Esophagus muscularis mucosa (tissue), 4 donors: ENCODE data around the gene YY1AP1. TPM values are rescaled to one million over a fixed set of nuclear protein-coding genes. Genes with fewer than 3 reads are reported as not detected.

Experiments
- DNase-seq: peaks from one replicate; pipeline ENCODE4 v3.0.0-alpha.2; 2017; ENCODE audit errors: extremely low spot score
- H3K27ac ChIP-seq, 4 donors: fragments of 200-600 bp; sonication (generic); replicated peaks in 1 of 4; 1 replicate in 3 of 4; 2 replicates in 1 of 4; pipeline ENCODE4 v1.5.1; 2016 to 2019; ENCODE audit warnings: mild to moderate bottlenecking in 1 of 4
- H3K27me3 ChIP-seq, 4 donors: fragments of 200-600 bp; sonication (generic); one replicate each; pipeline versions ENCODE4 v1.5.1 to v1.6.0; 2016 to 2019
- H3K36me3 ChIP-seq, 4 donors: fragments of 200-600 bp; sonication (generic); one replicate each; pipeline ENCODE4 v1.5.1; 2016 to 2019
- H3K4me1 ChIP-seq, 4 donors: fragments of 200-600 bp; sonication (generic); one replicate each; pipeline ENCODE4 v1.5.1; 2016 to 2019
- H3K4me3 ChIP-seq, 4 donors: fragments of 200-600 bp; sonication (generic); 1 replicate in 2 of 4; 2 replicates in 2 of 4; pipeline ENCODE4 v1.5.1; 2016 to 2019; ENCODE audit warnings: mild to moderate bottlenecking in 4 of 4, moderate library complexity in 1 of 4
- H3K9me3 ChIP-seq, 4 donors: fragments of 200-600 bp; sonication (generic); 1 replicate in 3 of 4; 2 replicates in 1 of 4; pipeline ENCODE4 v1.5.1; 2016 to 2019
- EP300 ChIP-seq: sonication (generic); formaldehyde crosslinking; IDR thresholded peaks from one replicate; pipeline ENCODE4 v1.6.1; 2017; ENCODE audit warnings: antibody characterized with exemption
- POLR2A ChIP-seq: fragments of 450-650 bp; IDR thresholded peaks from one replicate; pipeline ENCODE4 v1.6.1; 2017; ENCODE audit warnings: antibody characterized with exemption, moderate library complexity, mild to moderate bottlenecking, low read depth
- POLR2AphosphoS5 ChIP-seq, 2 donors: sonication (generic); formaldehyde crosslinking; IDR thresholded peaks; one replicate each; pipeline ENCODE4 v1.6.1; 2017; ENCODE audit warnings: antibody characterized with exemption in 2 of 2
- WGBS: methylation state at CpG from one replicate; pipeline ENCODE4 v1.1.5; 2018; 5-methylcytosine and 5-hydroxymethylcytosine counted together
- intact Hi-C: fragments of 100-400 bp; cut with DNase I; formaldehyde crosslinking; loops from one replicate; pipeline ENCODE4 v1.15.1; 2023
- total RNA-seq, 4 donors: library from RNA; depleted of rRNA; stranded (reverse); fragments of >200 nt; gene quantifications; one replicate each; pipeline versions ENCODE4 v1.1.0 to v1.2.1, GENCODE V29; 2016
- TF ChIP-seq, protein P1 (sequence below), 3 experiments: fragments of 200-600 bp in 2 of 3; fragments of 450-650 bp in 1 of 3; sonication (generic) in 2 of 3; IDR thresholded peaks; one replicate each; pipeline ENCODE4 v1.5.1; 2017 to 2019; ENCODE audit warnings: antibody characterized with exemption in 3 of 3, mild to moderate bottlenecking in 2 of 3, moderate library complexity in 1 of 3

The YY1AP1 gene
- total RNA-seq, 4 donors from 2014 or later: 136 to 164 (median 144) TPM

- no peak overlapping the region for H3K4me3 ChIP-seq
- 50% methylated on average over 2 of the region's 2 CpGs for WGBS
- H3K27me3 ChIP-seq: no peaks in the 10 kb centered on the region
- no peak for DNase-seq
- intact Hi-C loops: no loop called here
- H3K27ac ChIP-seq: no peak overlapping the region
- H3K9me3 ChIP-seq: no peaks in the 10 kb centered on the region
- H3K36me3 ChIP-seq: peaks cover 25 to 43% (median 42%) of the 10 kb centered on the region in 4 donors
- H3K4me1 ChIP-seq: no peaks in the 10 kb centered on the region
- TF ChIP-seq POLR2AphosphoS5 (IDR thresholded peaks at IDR 0.05) (no peak), EP300 (no peak), POLR2A (no peak)
- TF ChIP-seq, protein P1, sequence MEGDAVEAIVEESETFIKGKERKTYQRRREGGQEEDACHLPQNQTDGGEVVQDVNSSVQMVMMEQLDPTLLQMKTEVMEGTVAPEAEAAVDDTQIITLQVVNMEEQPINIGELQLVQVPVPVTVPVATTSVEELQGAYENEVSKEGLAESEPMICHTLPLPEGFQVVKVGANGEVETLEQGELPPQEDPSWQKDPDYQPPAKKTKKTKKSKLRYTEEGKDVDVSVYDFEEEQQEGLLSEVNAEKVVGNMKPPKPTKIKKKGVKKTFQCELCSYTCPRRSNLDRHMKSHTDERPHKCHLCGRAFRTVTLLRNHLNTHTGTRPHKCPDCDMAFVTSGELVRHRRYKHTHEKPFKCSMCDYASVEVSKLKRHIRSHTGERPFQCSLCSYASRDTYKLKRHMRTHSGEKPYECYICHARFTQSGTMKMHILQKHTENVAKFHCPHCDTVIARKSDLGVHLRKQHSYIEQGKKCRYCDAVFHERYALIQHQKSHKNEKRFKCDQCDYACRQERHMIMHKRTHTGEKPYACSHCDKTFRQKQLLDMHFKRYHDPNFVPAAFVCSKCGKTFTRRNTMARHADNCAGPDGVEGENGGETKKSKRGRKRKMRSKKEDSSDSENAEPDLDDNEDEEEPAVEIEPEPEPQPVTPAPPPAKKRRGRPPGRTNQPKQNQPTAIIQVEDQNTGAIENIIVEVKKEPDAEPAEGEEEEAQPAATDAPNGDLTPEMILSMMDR (IDR thresholded peaks at IDR 0.05): no peak
These were observed 31.1 kb downstream of the YY1AP1 start for GRCh38 chr1:155657463-155657862.

DNA sequence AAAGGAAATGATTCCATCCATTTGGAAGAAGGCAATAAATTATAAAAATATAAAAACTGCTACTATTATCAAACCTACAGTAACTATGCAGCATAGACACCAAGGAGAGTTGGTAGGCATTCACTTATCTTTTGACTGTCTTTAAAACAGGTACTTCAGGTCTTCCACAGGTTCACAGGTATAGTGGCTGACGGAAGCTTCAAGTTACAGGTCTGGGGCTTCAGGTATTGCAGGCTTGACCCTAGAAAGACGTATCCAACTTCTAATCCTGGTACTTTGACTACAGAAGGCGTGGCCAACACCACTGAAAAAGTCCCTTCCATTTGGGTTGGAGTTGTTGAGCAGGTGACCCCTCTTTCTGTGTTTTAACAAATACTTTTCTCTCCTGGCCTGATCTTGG is 35.6 kb downstream of the YY1AP1 start:
- H3K4me1 ChIP-seq: peaks cover 0 to 22% (median 22%) of the 10 kb centered on the region in 4 donors
- H3K27ac ChIP-seq: no peak overlapping the region
- TF ChIP-seq EP300 (no peak), POLR2AphosphoS5 (IDR thresholded peaks at IDR 0.05) (no peak), POLR2A (no peak)
- TF ChIP-seq, protein P1 (IDR thresholded peaks at IDR 0.05): no peak
- no peaks in the 10 kb centered on the region for H3K9me3 ChIP-seq
- WGBS: 84% methylated on average over 3 of the region's 3 CpGs
- intact Hi-C loops: no loop called here
- no peaks in the 10 kb centered on the region for H3K27me3 ChIP-seq
- DNase-seq: no peak
- H3K36me3 ChIP-seq: no peaks in the 10 kb centered on the region
- H3K4me3 ChIP-seq: no peak overlapping the region

GRCh38 chr1:155651861-155652661 is 36.5 kb downstream of the YY1AP1 start:
- no peak overlapping the region for H3K27ac ChIP-seq
- peaks cover 0 to 22% (median 22%) of the 10 kb centered on the region in 4 donors for H3K4me1 ChIP-seq
- intact Hi-C loops: no loop called here
- no peaks in the 10 kb centered on the region for H3K36me3 ChIP-seq
- H3K4me3 ChIP-seq: no peak overlapping the region
- no peaks in the 10 kb centered on the region for H3K9me3 ChIP-seq
- DNase-seq: no peak
- 89% methylated on average over 3 of the region's 3 CpGs for WGBS
- no peak for TF ChIP-seq POLR2A
- TF ChIP-seq, protein P1 (IDR thresholded peaks at IDR 0.05): peak in 1 of 3 experiments; percentile 0
- H3K27me3 ChIP-seq: no peaks in the 10 kb centered on the region

GRCh38 chr1:155650231-155650757 is 38.3 kb downstream of the YY1AP1 start:
- TF ChIP-seq POLR2A (no peak), EP300 (no peak), POLR2AphosphoS5 (IDR thresholded peaks at IDR 0.05) (no peak)
- TF ChIP-seq, protein P1 (IDR thresholded peaks at IDR 0.05): no peak
- Histone ChIP-seq H3K4me3 (no peak overlapping the region), H3K4me1 (peaks cover 5 to 34% (median 31%) of the 10 kb centered on the region in 4 donors), H3K27me3 (no peaks in the 10 kb centered on the region), H3K9me3 (no peaks in the 10 kb centered on the region), H3K36me3 (no peaks in the 10 kb centered on the region), H3K27ac (no peak overlapping the region)
- no peak for DNase-seq
- 90% methylated on average over 7 of the region's 7 CpGs for WGBS
- intact Hi-C loops: no loop called here
